ENCODE results near the gene MPDZ. TPM values are rescaled to one million over a fixed set of nuclear protein-coding genes. Genes with fewer than 3 reads are reported as not detected.

Gene MPDZ
- total RNA-seq, 4 donors from 2014 or later = 5.4 to 11.4 (median 10.2) TPM

- intact Hi-C loops (cut with DNase I; ENCODE audit: low total_unique reads) = no loop called here
- H3K4me3 ChIP-seq (ENCODE audit: low read depth, poor library complexity, severe bottlenecking) = no peak overlapping the region
- TF ChIP-seq POLR2A (IDR thresholded peaks at IDR 0.05) (no peak), CTCF (IDR thresholded peaks at IDR 0.05) (no peak)
- WGBS, 2 donors = 26 to 71% methylated on average over 1 of the region's 1 CpG
- no peak for DNase-seq (ENCODE audit: low spot score in 2 of 2)
Measured at GRCh38 chr9:13100914-13101572, 178.4 kb downstream of the MPDZ start.

DNA sequence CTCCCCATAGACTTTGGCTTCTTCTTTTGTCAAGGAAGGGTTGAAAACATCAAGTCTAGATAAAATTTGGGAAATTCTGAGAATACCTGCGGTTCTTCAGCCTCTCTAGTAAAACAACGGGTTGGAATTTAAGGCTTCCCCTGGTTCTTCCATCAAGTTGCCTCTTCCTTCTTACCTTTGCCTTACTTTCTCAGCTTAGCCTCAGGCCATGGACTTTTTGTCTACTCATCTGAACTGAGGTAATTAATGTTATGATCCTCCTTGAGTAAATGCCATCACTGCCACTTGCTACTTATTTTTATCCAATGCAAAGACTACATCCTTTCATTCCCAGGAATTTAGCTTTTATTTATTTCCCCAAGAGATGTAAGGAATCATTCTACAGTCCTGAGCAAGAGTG is 184.4 kb downstream of the MPDZ start:
- WGBS, 2 donors = 95 to 97% methylated on average over 2 of the region's 2 CpGs
- intact Hi-C loops (cut with DNase I; ENCODE audit: low total_unique reads) = no loop called here
- TF ChIP-seq POLR2A (IDR thresholded peaks at IDR 0.05) (no peak), CTCF (IDR thresholded peaks at IDR 0.05) (no peak)
- no peak for DNase-seq (ENCODE audit: low spot score in 2 of 2)
- no peak overlapping the region for H3K4me3 ChIP-seq (ENCODE audit: low read depth, poor library complexity, severe bottlenecking)

- intact Hi-C loops (cut with DNase I; ENCODE audit: low total_unique reads) = loop anchor here (5.0 kb wide), 1 partner anchor 58 kb away; no protein-coding TSS in a partner anchor
- H3K4me3 ChIP-seq (ENCODE audit: low read depth, poor library complexity, severe bottlenecking) = no peak overlapping the region
- TF ChIP-seq CTCF (IDR thresholded peaks at IDR 0.05) (no peak), POLR2A (IDR thresholded peaks at IDR 0.05) (no peak)
- no peak for DNase-seq (ENCODE audit: low spot score in 2 of 2)
- WGBS, 2 donors = 48% methylated on average over 4 of the region's 4 CpGs
Measured at GRCh38 chr9:13090628-13091027, 188.9 kb downstream of the MPDZ start.

- DNase-seq (ENCODE audit: low spot score in 2 of 2) = no peak
- TF ChIP-seq CTCF (IDR thresholded peaks at IDR 0.05) (no peak), POLR2A (IDR thresholded peaks at IDR 0.05) (no peak)
- no peak overlapping the region for H3K4me3 ChIP-seq (ENCODE audit: low read depth, poor library complexity, severe bottlenecking)
- intact Hi-C loops (cut with DNase I; ENCODE audit: low total_unique reads) = loop anchor here (5.0 kb wide), 1 partner anchor 57 kb away; no protein-coding TSS in a partner anchor
Measured at GRCh38 chr9:13089666-13090065, 189.8 kb downstream of the MPDZ start.

- H3K4me3 ChIP-seq (ENCODE audit: low read depth, poor library complexity, severe bottlenecking) = no peak overlapping the region
- intact Hi-C loops (cut with DNase I; ENCODE audit: low total_unique reads) = no loop called here
- TF ChIP-seq CTCF (IDR thresholded peaks at IDR 0.05) = no peak
- no peak for TF ChIP-seq POLR2A (IDR thresholded peaks at IDR 0.05)
- DNase-seq (ENCODE audit: low spot score in 2 of 2) = no peak
- 14% methylated on average over 10 of the region's 10 CpGs for WGBS, 2 donors
Measured at GRCh38 chr9:13088720-13089427, 190.6 kb downstream of the MPDZ start.
